GM19035 (cell line): ENCODE data around the gene BIK.

Source experiments
- ATAC-seq: cut with Tn5 transposase; IDR thresholded peaks from one replicate; pipeline ENCODE4 v1.9.1; 2021; ENCODE audit not compliant: unreplicated experiment

Gene BIK

DNA sequence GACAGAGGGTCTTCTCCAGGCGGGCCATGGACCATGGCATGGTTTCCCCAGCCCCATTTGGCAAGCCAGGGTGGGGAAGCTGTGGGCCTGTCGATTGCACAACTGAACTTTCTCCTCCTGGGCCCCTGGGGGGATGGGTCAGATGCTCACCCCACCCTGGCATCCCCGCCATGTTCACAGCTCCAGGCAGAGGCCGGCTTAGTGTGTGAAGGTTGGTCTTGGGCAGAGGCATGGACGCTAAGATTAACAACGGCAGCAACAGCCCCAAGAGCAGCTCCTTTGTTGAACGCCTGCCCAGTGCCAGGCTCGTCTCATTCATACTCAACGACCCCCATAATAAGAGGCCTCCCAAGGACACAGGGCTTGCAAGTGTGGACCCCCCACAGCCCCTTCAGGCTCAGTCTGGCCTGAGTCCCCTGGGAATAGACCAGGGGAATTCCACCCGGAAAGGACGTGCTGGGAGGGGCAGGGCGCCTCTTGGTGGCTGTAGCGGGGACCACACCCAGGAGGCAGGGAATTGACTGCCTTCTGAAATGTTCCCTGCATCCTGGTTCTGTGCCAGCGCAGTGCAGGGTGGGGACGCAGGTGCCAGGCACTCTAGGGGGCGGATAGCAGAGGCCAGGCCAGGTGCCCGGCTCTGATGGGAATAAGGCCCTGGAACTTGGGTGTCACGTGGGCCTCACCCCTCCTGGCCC lies 49.1 kb downstream of the BIK start:
- ATAC-seq = no peak

- no peak for ATAC-seq
Observed at GRCh38 chr22:43160497-43161126, 50.1 kb downstream of the BIK start.

DNA sequence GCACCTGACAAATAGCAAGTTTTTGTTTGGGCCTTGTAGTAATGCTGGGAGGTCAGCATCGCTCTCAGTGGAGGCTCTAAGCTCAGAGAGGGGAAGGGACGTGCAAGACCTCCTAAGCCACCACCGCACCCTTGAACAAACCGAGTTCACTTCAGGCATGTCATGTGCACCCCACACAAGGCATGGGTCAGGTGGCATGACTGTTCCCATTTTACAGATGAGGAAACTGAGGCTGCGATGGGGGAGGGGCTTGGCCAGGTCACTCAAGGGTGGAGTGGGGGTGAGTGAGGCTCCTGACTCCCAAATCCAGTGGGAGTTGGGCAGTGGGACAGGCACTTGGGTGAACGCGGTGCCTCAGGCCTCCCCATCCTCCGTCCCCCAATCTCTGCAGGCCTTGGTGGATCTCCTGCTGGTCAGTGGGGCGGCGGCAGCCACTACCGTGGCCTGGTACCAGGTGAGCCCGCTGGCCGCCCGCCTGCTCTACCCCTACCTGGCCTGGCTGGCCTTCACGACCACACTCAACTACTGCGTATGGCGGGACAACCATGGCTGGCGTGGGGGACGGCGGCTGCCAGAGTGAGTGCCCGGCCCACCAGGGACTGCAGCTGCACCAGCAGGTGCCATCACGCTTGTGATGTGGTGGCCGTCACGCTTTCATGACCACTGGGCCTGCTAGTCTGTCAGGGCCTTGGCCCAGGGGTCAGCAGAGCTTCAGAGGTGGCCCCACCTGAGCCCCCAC lies 52.0 kb downstream of the BIK start:
- no peak for ATAC-seq

DNA sequence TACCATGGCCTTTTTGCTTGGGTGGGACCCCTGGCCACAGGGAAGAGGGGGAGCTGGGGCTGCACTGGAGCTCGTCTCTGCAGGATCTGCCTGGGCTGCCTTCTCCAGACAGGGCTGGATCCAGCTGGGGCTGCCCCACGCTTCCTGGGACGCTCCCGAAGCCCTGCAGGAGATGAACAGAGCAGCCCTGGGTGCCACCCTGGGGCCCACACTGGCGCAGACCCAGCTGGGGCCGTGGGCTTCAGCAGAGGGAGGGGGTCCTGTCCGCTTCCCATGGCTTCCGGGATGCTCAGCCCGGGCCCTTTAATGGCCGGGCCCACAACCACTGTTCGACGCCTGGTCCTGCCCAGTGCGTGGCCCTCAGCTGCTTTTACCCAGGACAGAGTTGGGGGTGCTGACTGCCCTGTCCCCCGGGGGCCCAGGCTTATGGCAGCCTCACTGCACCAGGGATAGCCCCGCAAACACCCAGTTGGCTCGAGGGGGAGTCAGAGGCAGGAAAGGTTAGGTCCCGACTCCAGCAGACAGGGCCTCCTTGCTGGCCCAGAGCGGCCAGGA lies 52.8 kb downstream of the BIK start:
- no peak for ATAC-seq

DNA sequence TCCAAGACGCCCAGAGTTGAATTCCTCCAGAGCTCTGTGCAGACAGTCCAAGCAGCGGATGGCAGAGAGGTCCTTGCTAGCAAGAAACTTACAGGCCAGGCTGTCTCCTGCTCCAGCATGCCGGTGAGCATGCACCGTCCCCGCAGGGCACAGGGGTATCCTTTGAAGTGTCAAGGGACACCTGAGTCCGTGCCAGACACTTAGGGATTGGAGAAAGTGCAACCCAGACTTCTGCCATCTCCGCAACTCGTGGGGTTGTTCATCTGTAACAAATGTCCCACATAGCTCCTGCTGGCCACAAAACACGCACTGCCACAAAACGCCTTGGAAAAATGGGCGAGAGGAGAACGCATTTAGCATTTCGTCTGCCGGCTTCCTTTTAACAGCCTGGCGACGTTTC lies 54.1 kb downstream of the BIK start:
- no peak for ATAC-seq

DNA sequence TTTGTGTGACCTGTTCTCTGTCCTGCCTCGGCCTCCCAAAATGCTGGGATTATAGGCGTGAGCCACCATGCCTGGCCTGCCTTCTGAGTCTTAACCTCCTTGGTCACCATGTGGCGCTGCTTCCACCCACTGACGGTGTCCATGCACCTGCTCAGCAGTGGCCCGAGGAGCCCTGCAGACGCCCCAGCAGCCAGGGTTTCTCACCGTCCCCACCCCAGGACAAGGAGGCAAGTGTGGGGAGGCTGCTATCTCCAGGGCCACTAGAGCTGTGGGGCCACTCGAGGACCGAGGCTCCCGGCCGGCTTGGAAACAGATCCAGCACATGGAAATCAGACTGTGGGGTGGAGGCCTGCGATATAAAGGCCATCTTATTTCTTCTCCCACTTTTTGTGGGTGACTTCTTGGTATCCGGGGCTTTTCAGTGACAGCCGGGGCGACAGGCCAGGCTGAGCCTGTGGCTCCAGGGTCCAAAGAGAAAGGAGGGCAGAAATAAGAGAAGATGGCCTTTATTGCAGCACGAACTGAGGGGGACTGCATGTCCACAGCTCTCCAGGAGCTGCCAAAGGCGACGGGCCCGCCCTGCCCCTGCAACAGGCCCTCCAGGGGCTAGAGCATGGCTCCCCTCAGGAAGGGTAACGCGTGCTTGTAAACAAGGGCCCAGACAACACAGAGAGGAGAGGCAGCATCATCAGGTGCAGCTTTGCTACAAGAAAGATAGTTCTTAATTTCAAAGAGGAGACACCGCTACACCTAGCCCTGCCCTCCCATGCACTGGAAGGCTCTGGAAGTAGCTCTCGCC lies 55.8 kb downstream of the BIK start:
- ATAC-seq = no peak

- ATAC-seq = no peak
Observed at GRCh38 chr22:43167001-43167589, 56.5 kb downstream of the BIK start.

- no peak for ATAC-seq
Observed at GRCh38 chr22:43168471-43169309, 58.1 kb downstream of the BIK start.

GRCh38 chr22:43169310-43170130 lies 59.0 kb downstream of the BIK start:
- no peak for ATAC-seq

DNA sequence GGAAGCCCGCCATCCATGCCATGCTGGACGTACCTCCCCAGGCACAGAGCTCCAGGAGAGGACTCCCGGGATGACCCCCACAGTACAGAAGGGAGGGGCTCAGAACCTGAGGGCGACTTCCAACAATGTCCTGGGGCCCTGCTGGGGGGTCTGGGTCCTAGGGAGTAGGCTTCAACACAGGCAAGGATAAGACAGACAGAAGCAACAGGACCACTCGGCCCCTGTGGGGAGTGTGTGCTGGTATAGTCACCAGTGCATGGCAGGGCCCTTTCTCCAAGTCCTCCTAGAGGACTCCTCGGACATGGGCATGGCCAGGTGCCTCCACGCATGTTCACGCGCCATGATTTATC lies 59.6 kb downstream of the BIK start:
- no peak for ATAC-seq

DNA sequence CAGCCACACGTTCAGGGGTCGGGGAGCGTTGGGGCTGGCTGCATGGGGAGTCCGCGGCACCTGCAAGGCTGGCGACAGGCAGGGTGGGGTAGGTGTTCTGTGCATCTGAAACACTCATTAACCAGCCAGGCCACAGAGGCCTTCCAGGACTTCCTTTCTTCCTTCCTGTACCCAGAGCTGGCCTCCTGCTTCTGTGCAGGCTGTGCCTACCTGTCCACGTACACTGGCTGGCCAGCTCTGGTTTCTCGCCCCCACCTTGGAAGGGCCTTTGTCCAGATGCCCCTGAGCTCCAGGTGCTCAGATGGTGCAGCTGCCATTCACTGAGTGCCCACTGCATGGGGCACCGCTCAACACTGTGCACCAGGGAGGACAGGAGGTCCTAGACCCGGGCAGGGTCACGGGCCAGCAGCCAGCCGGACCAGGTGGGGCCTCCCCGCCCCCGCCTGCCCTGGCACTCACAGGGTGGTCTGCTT lies 60.5 kb downstream of the BIK start:
- no peak for ATAC-seq

- no peak for ATAC-seq
Observed at GRCh38 chr22:43171607-43172006, 61.1 kb downstream of the BIK start.

DNA sequence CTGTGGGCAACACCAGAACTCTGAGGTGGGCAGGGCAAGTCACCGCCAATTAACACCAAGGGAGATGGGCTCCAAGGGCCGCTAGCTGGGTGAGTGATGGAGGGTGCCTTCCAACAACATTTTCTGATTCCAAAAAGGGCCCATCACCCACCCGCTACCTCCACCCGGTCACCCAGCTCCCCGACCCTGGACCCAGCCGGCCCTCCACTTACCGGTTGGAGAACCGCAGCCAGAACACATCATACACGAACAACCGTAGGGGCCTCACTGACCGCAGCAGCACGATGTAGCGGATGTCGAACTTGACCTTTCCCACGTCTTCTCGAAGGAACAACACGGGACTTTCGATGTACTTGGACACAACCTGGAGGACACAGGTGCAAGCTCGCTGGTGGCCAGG lies 61.6 kb downstream of the BIK start:
- no peak for ATAC-seq

GRCh38 chr22:43173566-43173965 lies 63.0 kb downstream of the BIK start:
- ATAC-seq = no peak

DNA sequence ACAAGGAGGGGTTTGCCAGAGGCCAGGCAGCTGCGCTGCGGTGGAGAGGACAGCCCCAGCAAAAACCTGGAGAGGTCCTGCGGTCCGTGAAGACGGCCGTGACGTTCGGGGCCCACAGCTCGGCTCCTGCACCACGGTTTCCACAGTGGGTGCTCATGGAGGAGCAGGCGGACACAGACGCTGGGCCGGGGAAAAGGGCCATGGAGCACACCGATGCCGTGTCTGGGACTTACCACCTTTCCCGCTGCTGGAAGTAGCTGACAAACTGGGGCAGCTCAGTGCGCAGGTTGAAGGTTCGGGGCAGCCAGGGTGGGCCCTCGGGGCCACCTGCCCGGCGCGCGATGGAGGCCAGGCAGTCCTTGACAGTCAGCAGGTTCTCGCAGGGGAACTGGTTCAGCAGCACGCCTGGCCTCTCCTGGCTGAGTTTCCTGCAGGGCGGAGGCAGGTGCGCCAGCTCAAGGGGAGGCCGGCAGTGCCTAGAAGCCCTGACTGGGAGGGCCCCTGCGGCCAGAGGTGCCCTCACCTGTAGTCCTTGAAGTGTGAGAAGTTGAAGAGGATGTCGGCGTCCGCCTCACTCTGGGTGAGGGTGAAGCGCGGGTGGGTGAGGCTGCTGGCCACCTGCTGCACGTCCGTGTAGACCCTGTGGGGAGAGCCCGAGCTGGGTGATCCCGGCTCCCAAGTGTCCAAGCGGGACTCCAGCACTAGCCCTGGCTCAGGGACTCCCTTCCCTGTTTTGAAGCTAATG lies 63.6 kb downstream of the BIK start:
- no peak for ATAC-seq

- no peak for ATAC-seq
Observed at GRCh38 chr22:43174941-43175531, 64.5 kb downstream of the BIK start.

- ATAC-seq = no peak
Observed at GRCh38 chr22:43176090-43176489, 65.5 kb downstream of the BIK start.

DNA sequence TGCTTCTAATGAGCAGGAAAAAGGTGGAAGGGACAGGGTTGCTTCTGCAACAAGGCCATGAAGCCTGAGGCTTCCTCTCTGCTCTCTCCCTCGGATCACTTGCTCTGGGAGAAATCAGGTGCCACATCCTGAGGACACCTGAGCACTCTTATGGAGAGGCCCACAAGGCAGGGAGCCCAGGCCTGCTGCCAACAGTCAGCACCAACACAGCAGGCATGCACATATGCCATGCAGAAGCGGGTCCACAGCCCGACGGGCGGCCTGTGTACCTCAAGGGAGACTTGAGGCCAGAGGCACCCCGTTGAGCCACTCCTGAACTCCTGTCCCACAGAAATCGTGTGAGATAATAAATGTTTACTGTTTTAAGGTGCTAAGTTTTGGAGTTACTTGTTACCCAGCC lies 66.9 kb downstream of the BIK start:
- no peak for ATAC-seq
